GM19328 (cell line): Measurements from ENCODE around the gene CSF2RB.

Experiments used
- ATAC-seq: cut with Tn5 transposase; IDR thresholded peaks from one replicate; pipeline ENCODE4 v1.9.1; 2021; ENCODE audit warnings: mild to moderate bottlenecking, moderate library complexity; ENCODE audit not compliant: unreplicated experiment

The CSF2RB gene

GRCh38 chr22:36887162-36887561, 26.3 kb upstream of the CSF2RB start:
- no peak for ATAC-seq

GRCh38 chr22:36891646-36892045, 21.8 kb upstream of the CSF2RB start:
- no peak for ATAC-seq

- ATAC-seq, result no peak
These were observed 21.1 kb upstream of the CSF2RB start for GRCh38 chr22:36892292-36892691.

- no peak for ATAC-seq
These were observed 20.2 kb upstream of the CSF2RB start for GRCh38 chr22:36893262-36893661.

- no peak for ATAC-seq
These were observed 19.2 kb upstream of the CSF2RB start for GRCh38 chr22:36894266-36894665.

- no peak for ATAC-seq
These were observed 15.8 kb upstream of the CSF2RB start for GRCh38 chr22:36897611-36898010.

GRCh38 chr22:36898690-36899089, 14.7 kb upstream of the CSF2RB start:
- no peak for ATAC-seq

GRCh38 chr22:36899498-36899897, 13.9 kb upstream of the CSF2RB start:
- no peak for ATAC-seq

GRCh38 chr22:36900225-36900624, 13.2 kb upstream of the CSF2RB start:
- no peak for ATAC-seq

- ATAC-seq, result no peak
These were observed 12.5 kb upstream of the CSF2RB start for GRCh38 chr22:36900880-36901279.

GRCh38 chr22:36901411-36902142, 11.9 kb upstream of the CSF2RB start:
- ATAC-seq, result peak; percentile 57

GRCh38 chr22:36902143-36902926, 11.1 kb upstream of the CSF2RB start:
- ATAC-seq, result no peak

- no peak for ATAC-seq
These were observed 9.1 kb upstream of the CSF2RB start for GRCh38 chr22:36904260-36904880.

- no peak for ATAC-seq
These were observed 5.9 kb upstream of the CSF2RB start for GRCh38 chr22:36907253-36908195.

GRCh38 chr22:36910461-36910860, 3.0 kb upstream of the CSF2RB start:
- no peak for ATAC-seq

GRCh38 chr22:36911887-36912661, 1.4 kb upstream of the CSF2RB start:
- ATAC-seq, result no peak

- ATAC-seq, result no peak
These were observed 568 bp upstream of the CSF2RB start for GRCh38 chr22:36912694-36913426.

GRCh38 chr22:36914390-36914752, 943 bp downstream of the CSF2RB start:
- ATAC-seq, result no peak

- ATAC-seq, result no peak
These were observed 2.6 kb downstream of the CSF2RB start for GRCh38 chr22:36916034-36916433.
